Placental pericyte (primary cell): ENCODE results near the gene SLC5A7. TPM values are rescaled to one million over a fixed set of nuclear protein-coding genes. Genes with fewer than 3 reads are reported as not detected.

ENCODE experiments used
- total RNA-seq: library from RNA; depleted of rRNA; stranded (reverse); fragments of >200 nt; gene quantifications from 2 replicates; pipeline ENCODE4 v1.2.3, GENCODE V29; 2012

Gene SLC5A7
- total RNA-seq, result not detected in 2 replicates

DNA sequence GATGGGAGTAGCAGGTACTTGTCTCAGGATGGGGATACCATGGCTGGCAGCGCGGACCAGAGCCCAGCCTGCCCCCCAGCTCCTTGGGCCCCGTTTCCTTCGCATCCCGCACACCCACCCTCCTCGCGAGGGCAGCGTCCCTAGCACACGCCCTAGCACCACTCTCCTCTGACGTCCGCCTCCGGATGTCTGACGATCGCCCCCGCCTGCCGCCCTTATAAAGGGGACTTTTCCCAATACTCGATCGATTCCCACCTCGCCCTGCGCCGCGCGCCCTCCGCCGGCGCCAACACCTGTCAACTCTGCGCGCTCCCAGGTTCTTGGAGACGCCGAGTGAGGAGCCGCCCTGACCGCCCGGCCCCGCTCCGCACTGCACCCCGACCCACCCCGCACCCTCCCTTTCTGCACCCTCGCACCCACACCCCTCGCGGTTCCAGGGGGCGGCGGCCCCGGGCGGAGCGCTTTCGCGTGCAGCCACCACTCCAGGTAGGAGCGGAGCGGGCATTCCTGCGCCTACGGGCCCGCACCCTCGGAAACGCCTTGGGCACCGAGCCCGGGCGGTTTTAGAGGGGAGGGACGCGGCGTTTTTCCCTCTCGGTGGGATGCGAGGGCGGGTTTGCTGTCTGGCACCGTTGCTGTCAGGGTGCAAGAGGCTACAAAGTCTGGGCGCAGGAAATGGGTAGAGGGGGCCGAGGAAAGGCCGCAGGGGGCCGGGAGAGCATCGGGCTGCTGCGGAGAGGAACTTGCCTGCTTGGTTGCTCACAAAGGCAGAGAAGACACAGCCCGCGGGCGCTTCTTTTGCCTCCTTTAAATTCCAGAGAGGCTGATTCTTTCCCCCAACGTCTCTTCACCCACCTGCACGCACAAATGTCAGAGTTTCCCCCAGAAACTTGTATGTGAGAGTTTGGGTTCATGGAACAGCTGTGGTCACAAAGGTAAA, at the start of gene SLC5A7:
Gene SLC5A7 (plus strand): TSS at position 247 of the 940 bp plus-strand sequence. CDS start 1,632 bp downstream, outside the sequence.

Other genes with a start within 250 kb of the SLC5A7 start
- under 0.01 TPM in 1 of 2 replicates, not detected in the other for gene RGPD4, start 159.6 kb upstream of the SLC5A7 start, total RNA-seq